ENCODE data around the gene NQO1. TPM values are rescaled to one million over a fixed set of nuclear protein-coding genes. Genes with fewer than 3 reads are reported as not detected.
A peak's percentile ranks its signal among the peaks of the same experiment; 100 is the strongest.
"Not testable (repeated sequence)": the region's sequence is repeated elsewhere in the genome, so short reads cannot be mapped to it uniquely, and the experiment has no call there.

Gene NQO1
- total and polyA plus RNA-seq, 3 donors from 2014 or later: 6.6 to 13.5 (median 10.1) TPM

GRCh38 chr16:69741519-69741918 lies 15.2 kb upstream of the NQO1 start:
- TF ChIP-seq POLR2A (IDR thresholded peaks at IDR 0.05) (no peak), CTCF (IDR thresholded peaks at IDR 0.05) (no peak)
- no peak overlapping the region for H3K4me3 ChIP-seq
- H3K27ac ChIP-seq: peak overlapping the region in 1 of 2 donors; percentile 34
- H3K4me1 ChIP-seq: peaks cover 4% of the 10 kb centered on the region
- H3K27me3 ChIP-seq: no peaks in the 10 kb centered on the region
- intact Hi-C loops (cut with DNase I; ENCODE audit: low total_unique reads): no loop called here
- WGBS, 2 donors: 62 to 67% methylated on average over 8 of the region's 8 CpGs
- H3K36me3 ChIP-seq (ENCODE audit: low read depth, missing control alignments): no peaks in the 10 kb centered on the region
- H3K9me3 ChIP-seq: no peaks in the 10 kb centered on the region
- no peak for DNase-seq

- 93% methylated on average over 6 of the region's 6 CpGs for WGBS, 2 donors
- TF ChIP-seq CTCF (IDR thresholded peaks at IDR 0.05): no peak
- no peak for TF ChIP-seq POLR2A (IDR thresholded peaks at IDR 0.05)
- Histone ChIP-seq H3K9me3 (no peaks in the 10 kb centered on the region), H3K27me3 (no peaks in the 10 kb centered on the region), H3K36me3 (ENCODE audit: low read depth, missing control alignments) (no peaks in the 10 kb centered on the region), H3K4me1 (peaks cover 5% of the 10 kb centered on the region), H3K27ac (no peak overlapping the region), H3K4me3 (no peak overlapping the region)
- DNase-seq: no peak
- intact Hi-C loops (cut with DNase I; ENCODE audit: low total_unique reads): no loop called here
Measured at GRCh38 chr16:69732101-69732500, 5.7 kb upstream of the NQO1 start.

GRCh38 chr16:69731280-69731679 lies 4.9 kb upstream of the NQO1 start:
- H3K27me3 ChIP-seq; intact Hi-C loops (cut with DNase I; ENCODE audit: low total_unique reads); H3K4me3 ChIP-seq; H3K36me3 ChIP-seq (ENCODE audit: low read depth, missing control alignments); H3K27ac ChIP-seq; H3K9me3 ChIP-seq; DNase-seq: not testable (repeated sequence)
- peaks cover 11% of the 10 kb centered on the region for H3K4me1 ChIP-seq
- 94 to 98% methylated on average over 4 to 5 of the region's 5 CpGs for WGBS, 2 donors

- intact Hi-C loops (cut with DNase I; ENCODE audit: low total_unique reads); H3K4me3 ChIP-seq; H3K9me3 ChIP-seq; H3K27ac ChIP-seq; H3K27me3 ChIP-seq; H3K36me3 ChIP-seq (ENCODE audit: low read depth, missing control alignments); DNase-seq: not testable (repeated sequence)
- WGBS, 2 donors: 79 to 92% methylated on average over 4 of the region's 4 CpGs
- peaks cover 14% of the 10 kb centered on the region for H3K4me1 ChIP-seq
Measured at GRCh38 chr16:69729030-69729429, 2.7 kb upstream of the NQO1 start.

GRCh38 chr16:69727916-69728270 lies 1.5 kb upstream of the NQO1 start:
- H3K36me3 ChIP-seq (ENCODE audit: low read depth, missing control alignments): no peaks in the 10 kb centered on the region
- DNase-seq: peak; percentile 36
- WGBS, 2 donors: 69 to 79% methylated on average over 5 of the region's 5 CpGs
- H3K27me3 ChIP-seq: no peaks in the 10 kb centered on the region
- H3K27ac ChIP-seq: no peak overlapping the region
- no peak overlapping the region for H3K4me3 ChIP-seq
- intact Hi-C loops (cut with DNase I; ENCODE audit: low total_unique reads): no loop called here
- H3K4me1 ChIP-seq: peaks cover 14% of the 10 kb centered on the region
- no peak for TF ChIP-seq CTCF (IDR thresholded peaks at IDR 0.05)
- TF ChIP-seq POLR2A (IDR thresholded peaks at IDR 0.05): no peak
- H3K9me3 ChIP-seq: no peaks in the 10 kb centered on the region

- Histone ChIP-seq H3K27me3 (no peaks in the 10 kb centered on the region), H3K4me1 (peaks cover 14% of the 10 kb centered on the region), H3K9me3 (no peaks in the 10 kb centered on the region), H3K27ac (peak overlapping the region in 1 of 2 donors; percentile 47), H3K36me3 (ENCODE audit: low read depth, missing control alignments) (no peaks in the 10 kb centered on the region), H3K4me3 (peak overlapping the region; percentile 44 to 57)
- TF ChIP-seq CTCF (IDR thresholded peaks at IDR 0.05) (no peak), POLR2A (IDR thresholded peaks at IDR 0.05) (no peak)
- intact Hi-C loops (cut with DNase I; ENCODE audit: low total_unique reads): no loop called here
- DNase-seq: no peak
- 47 to 53% methylated on average over 24 to 32 of the region's 32 CpGs for WGBS, 2 donors
Measured at GRCh38 chr16:69725480-69726312, 664 bp downstream of the NQO1 start.

Measured in testis (tissue), 3 donors.